DMS53 treated with DMSO at 0.1 percent for 48 hours (cell line): ENCODE data around the gene OR2B2.

Source experiments
- DNase-seq: peaks from one replicate; lab custom pipeline; 2025; ENCODE audit not compliant: unreplicated experiment; lab: John Stamatoyannopoulos, UW

The OR2B2 gene

GRCh38 chr6:27867945-27868300 is 44.3 kb downstream of the OR2B2 start:
- DNase-seq, result peak; percentile 26

GRCh38 chr6:27867051-27867944 is 44.9 kb downstream of the OR2B2 start:
- DNase-seq, result peak; percentile 59

GRCh38 chr6:27866357-27867050 is 45.7 kb downstream of the OR2B2 start:
- DNase-seq, result peak; percentile 79

GRCh38 chr6:27865850-27866356 is 46.3 kb downstream of the OR2B2 start:
- peak; percentile 79 for DNase-seq

GRCh38 chr6:27864906-27865849 is 47.0 kb downstream of the OR2B2 start:
- peak; percentile 94 for DNase-seq

- DNase-seq, result no peak
These were observed 48.0 kb downstream of the OR2B2 start for GRCh38 chr6:27863962-27864905.

- DNase-seq, result no peak
These were observed 49.7 kb downstream of the OR2B2 start for GRCh38 chr6:27862396-27863066.

- DNase-seq, result no peak
These were observed 50.3 kb downstream of the OR2B2 start for GRCh38 chr6:27861861-27862260.

GRCh38 chr6:27861276-27861840 is 50.8 kb downstream of the OR2B2 start:
- no peak for DNase-seq
